HepG2 (cell line): Measurements from ENCODE around the gene SEMA3C. TPM values are rescaled to one million over a fixed set of nuclear protein-coding genes. Genes with fewer than 3 reads are reported as not detected.

Experiments used
- ATAC-seq: fragments of 200-7000 bp; cut with Tn5 transposase; 3 replicates; pipeline ENCODE4 v1.9.1; 2020; ENCODE audit warnings: mild to moderate bottlenecking, moderate library complexity
- BruUV-seq: library from RNA; stranded (reverse); fragments of 400-500 nt; replicated peaks from 2 replicates; lab custom pipeline; 2021; lab: Mats Ljungman, UMichigan
- CTCF ChIA-PET: fragments of 300-600 bp; formaldehyde crosslinking; extraction: SDS; loops from one replicate; lab custom pipeline; 2021; ENCODE audit warnings: low total read pairs, inconsistent platforms, low intra/inter-chr PET ratio; lab: Yijun Ruan, JAX
- POLR2A ChIA-PET: fragments of 350-600 bp; sonication (Branson Sonifier 250); formaldehyde crosslinking; loops from one replicate; lab custom pipeline; 2020; ENCODE audit warnings: antibody characterized with exemption, inconsistent platforms; lab: Yijun Ruan, JAX
- DNase-seq: peaks from one replicate; pipeline ENCODE4 v3.0.0-alpha.2; 2015; ENCODE audit warnings: low spot score
- FAIRE-seq: peaks from 3 replicates; lab custom pipeline; 2011; peaks lifted over from hg19 to GRCh38; lab: Jason Lieb, UNC
- H2AFZ ChIP-seq: one replicate; pipeline ENCODE4 v1.6.1; 2011; ENCODE audit warnings: low read length, inconsistent platforms
- H3K27ac ChIP-seq: fragments of 300-600 bp; 3 replicates; pipeline ENCODE4 v1.8.0; 2011; ENCODE audit warnings: mixed run types, mild to moderate bottlenecking, mixed read lengths, low read length, inconsistent platforms; ENCODE audit not compliant: insufficient read depth; ENCODE audit errors: extremely low read length
- H3K27me3 ChIP-seq, 2 experiments: fragments of 200-600 bp in 1 of 2; 2 replicates in 1 of 2; 3 replicates in 1 of 2; pipeline versions ENCODE4 v1.6.0 to v1.8.0; 2011; ENCODE audit warnings: low read length in 2 of 2, mild to moderate bottlenecking in 2 of 2, moderate library complexity in 2 of 2, inconsistent platforms in 1 of 2; ENCODE audit not compliant: insufficient read depth in 2 of 2, control insufficient read depth in 1 of 2
- H3K36me3 ChIP-seq, 2 experiments: fragments of 200-600 bp in 1 of 2; replicated peaks in 1 of 2; 2 replicates in 1 of 2; 3 replicates in 1 of 2; pipeline versions ENCODE4 v1.5.1 to v1.8.0; 2011; ENCODE audit warnings: low read length in 2 of 2, inconsistent platforms in 1 of 2; ENCODE audit not compliant: insufficient read depth in 2 of 2, control insufficient read depth in 1 of 2
- H3K4me1 ChIP-seq: 2 replicates; pipeline ENCODE4 v1.5.1; 2012; ENCODE audit warnings: low read length, inconsistent platforms; ENCODE audit not compliant: insufficient read depth
- H3K4me2 ChIP-seq: 2 replicates; pipeline ENCODE4 v1.6.0; 2011; ENCODE audit warnings: low read depth, low read length, inconsistent platforms
- H3K4me3 ChIP-seq, 3 experiments: fragments of 200-600 bp in 1 of 3; sonication (generic), shearing (Covaris generic) in 1 of 3; replicated peaks in 1 of 3; 2 replicates each; pipeline ENCODE4 v1.5.1; 2011 to 2016; ENCODE audit warnings: low read length in 3 of 3, inconsistent platforms in 2 of 3, low read depth in 2 of 3, mild to moderate bottlenecking in 2 of 3, control low read depth in 1 of 3, mixed read lengths in 1 of 3; ENCODE audit not compliant: insufficient read depth in 1 of 3
- H3K79me2 ChIP-seq: one replicate; pipeline ENCODE4 v1.6.1; 2011; ENCODE audit warnings: low read length, inconsistent platforms; ENCODE audit not compliant: insufficient read depth
- H3K9ac ChIP-seq: 2 replicates; pipeline ENCODE4 v1.6.0; 2011; ENCODE audit warnings: mild to moderate bottlenecking, low read depth, low read length, inconsistent platforms; ENCODE audit not compliant: insufficient read depth
- H3K9me3 ChIP-seq: 2 replicates; pipeline ENCODE4 v1.5.1; 2012; ENCODE audit warnings: mild to moderate bottlenecking, low read length
- H4K20me1 ChIP-seq: 2 replicates; pipeline ENCODE4 v1.6.0; 2011; ENCODE audit warnings: inconsistent platforms, mild to moderate bottlenecking, low read length, moderate library complexity; ENCODE audit not compliant: insufficient read depth
- BRF2 ChIP-seq: sonication (generic); formaldehyde crosslinking; IDR thresholded peaks from 2 replicates; pipeline ENCODE4 v1.8.1; 2022; ENCODE audit warnings: mild to moderate bottlenecking, missing genetic modification reagents
- GATAD2A ChIP-seq: IDR thresholded peaks from 2 replicates; pipeline ENCODE4 v1.6.1; 2016
- ISL2 ChIP-seq: sonication (generic); formaldehyde crosslinking; IDR thresholded peaks from 2 replicates; pipeline ENCODE4 v1.5.0; 2020; ENCODE audit warnings: missing genetic modification reagents
- NCOA1 ChIP-seq: sonication (generic); formaldehyde crosslinking; IDR thresholded peaks from 2 replicates; pipeline ENCODE4 v1.9.0; 2021; ENCODE audit warnings: missing genetic modification reagents
- TAF15 ChIP-seq: fragments of 200-400 bp; formaldehyde crosslinking; IDR thresholded peaks from one replicate; pipeline ENCODE4 v1.6.1; 2018; ENCODE audit warnings: mild to moderate bottlenecking, low read depth, low read length; ENCODE audit not compliant: poor library complexity, severe bottlenecking
- TMF1 ChIP-seq: sonication (generic); formaldehyde crosslinking; IDR thresholded peaks from 2 replicates; pipeline ENCODE4 v1.8.1; 2022; ENCODE audit warnings: low read depth, missing genetic modification reagents
- ZBTB7B ChIP-seq: sonication (generic); formaldehyde crosslinking; IDR thresholded peaks from 2 replicates; pipeline ENCODE4 v1.4.0; 2020; ENCODE audit warnings: missing genetic modification reagents
- ZEB1 ChIP-seq: IDR thresholded peaks from 2 replicates; pipeline ENCODE4 v1.6.1; 2012; ENCODE audit warnings: mild to moderate bottlenecking, low read depth, inconsistent platforms; ENCODE audit not compliant: insufficient replicate concordance
- ZFAT ChIP-seq: sonication (generic); formaldehyde crosslinking; conservative IDR thresholded peaks from 2 replicates; pipeline ENCODE4 v1.8.1; 2023; ENCODE audit warnings: missing genetic modification reagents, inconsistent platforms
- ZFP37 ChIP-seq: sonication (generic); formaldehyde crosslinking; IDR thresholded peaks from 2 replicates; pipeline ENCODE4 v1.4.0; 2020; ENCODE audit warnings: missing genetic modification reagents, borderline replicate concordance
- ZNF121 ChIP-seq: sonication (generic); formaldehyde crosslinking; IDR thresholded peaks from 2 replicates; pipeline ENCODE4 v1.5.0; 2020; ENCODE audit warnings: mild to moderate bottlenecking, missing genetic modification reagents
- ZNF24 ChIP-seq: fragments of 450-650 bp; IDR thresholded peaks from 2 replicates; pipeline ENCODE4 v1.6.1; 2017; ENCODE audit warnings: antibody characterized with exemption, mild to moderate bottlenecking
- WGBS: methylation state at CpG from one replicate; pipeline ENCODE4 v1.1.6; 2017; ENCODE audit warnings: low lambda C conversion rate; 5-methylcytosine and 5-hydroxymethylcytosine counted together
- in situ Hi-C: cut with HindIII; loops from 2 replicates; pipeline ENCODE4 v1.10.0; 2017; ENCODE audit warnings: low pct_unique_long_range_greater_than_20kb; ENCODE audit not compliant: extremely low pct_ligation_motif_present
- intact Hi-C: fragments of 100-400 bp; cut with micrococcal nuclease; formaldehyde crosslinking; loops from one replicate; pipeline ENCODE4 v1.10.0; 2022; ENCODE audit not compliant: unreplicated experiment
- polyA plus RNA-seq, 8 experiments: library from polyadenylated mRNA; depleted of rRNA in 3 of 8; stranded (reverse) in 7 of 8; unstranded in 1 of 8; fragments of >200 nt; fragmentation: Illumina TruSeq in 4 of 8; extraction: Trizol in 4 of 8; gene quantifications; 2 replicates each; pipeline versions ENCODE4 v1.2.1 to v1.2.3, GENCODE V29; 2011 to 2016; ENCODE audit warnings: low read depth in 4 of 8, missing spikeins in 1 of 8, mixed read lengths in 1 of 8; ENCODE audit not compliant: insufficient read depth in 1 of 8
- total RNA-seq, 5 experiments: library from RNA; depleted of rRNA; stranded (reverse); fragments of >200 nt; fragmentation: Illumina TruSeq; extraction: Trizol; gene quantifications; 2 replicates each; pipeline ENCODE4 v1.2.3, GENCODE V29; 2016; ENCODE audit warnings: low read depth in 1 of 5
- TF ChIP-seq, protein P1 (sequence below): sonication (generic); formaldehyde crosslinking; IDR thresholded peaks from 2 replicates; pipeline ENCODE4 v1.8.0; 2022; ENCODE audit warnings: missing genetic modification reagents, mild to moderate bottlenecking, borderline replicate concordance
- TF ChIP-seq, protein P2 (sequence below): sonication (generic); formaldehyde crosslinking; IDR thresholded peaks from 2 replicates; pipeline ENCODE4 v1.4.0; 2020; ENCODE audit warnings: mild to moderate bottlenecking, missing genetic modification reagents

The SEMA3C gene
- total and polyA plus RNA-seq, 2 of the 13 experiments (the other 11 are each of a cell fraction or from before 2014, with no cell fraction given): 0.05 to 0.13 TPM

GRCh38 chr7:80957226-80957777 is 38.5 kb upstream of the SEMA3C start:
- intact Hi-C loops: no loop called here
- no peak overlapping the region for H3K4me2 ChIP-seq
- BruUV-seq: no TSS peak
- H3K4me1 ChIP-seq: no peaks in the 10 kb centered on the region
- in situ Hi-C loops: no loop called here
- ChIA-PET CTCF (no interaction called here), POLR2A (no interaction called here)
- H4K20me1 ChIP-seq: no peaks in the 10 kb centered on the region
- H3K79me2 ChIP-seq: no peaks in the 10 kb centered on the region
- H3K9ac ChIP-seq: no peak overlapping the region
- ATAC-seq (no peak), DNase-seq (no peak), FAIRE-seq (no peak)
- TF ChIP-seq GATAD2A (CRISPR knock-in tag) (no peak), ISL2 (no peak), NCOA1 (CRISPR knock-in tag) (no peak), ZEB1 (no peak), BRF2 (no peak), ZBTB7B (no peak), ZNF24 (no peak), ZFAT (no peak), ZNF121 (CRISPR knock-in tag) (no peak), TAF15 (no peak), TMF1 (no peak), ZFP37 (CRISPR knock-in tag) (no peak)
- TF ChIP-seq, protein P1, sequence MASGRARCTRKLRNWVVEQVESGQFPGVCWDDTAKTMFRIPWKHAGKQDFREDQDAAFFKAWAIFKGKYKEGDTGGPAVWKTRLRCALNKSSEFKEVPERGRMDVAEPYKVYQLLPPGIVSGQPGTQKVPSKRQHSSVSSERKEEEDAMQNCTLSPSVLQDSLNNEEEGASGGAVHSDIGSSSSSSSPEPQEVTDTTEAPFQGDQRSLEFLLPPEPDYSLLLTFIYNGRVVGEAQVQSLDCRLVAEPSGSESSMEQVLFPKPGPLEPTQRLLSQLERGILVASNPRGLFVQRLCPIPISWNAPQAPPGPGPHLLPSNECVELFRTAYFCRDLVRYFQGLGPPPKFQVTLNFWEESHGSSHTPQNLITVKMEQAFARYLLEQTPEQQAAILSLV (CRISPR knock-in tag): no peak
- TF ChIP-seq, protein P2, sequence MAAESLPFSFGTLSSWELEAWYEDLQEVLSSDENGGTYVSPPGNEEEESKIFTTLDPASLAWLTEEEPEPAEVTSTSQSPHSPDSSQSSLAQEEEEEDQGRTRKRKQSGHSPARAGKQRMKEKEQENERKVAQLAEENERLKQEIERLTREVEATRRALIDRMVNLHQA (CRISPR knock-in tag): no peak
- WGBS: 17% methylated on average over 3 of the region's 3 CpGs
- no peak overlapping the region for H3K4me3 ChIP-seq
- no peak overlapping the region for H3K27ac ChIP-seq
- H3K9me3 ChIP-seq: no peaks in the 10 kb centered on the region
- H2AFZ ChIP-seq: no peak overlapping the region
- no peaks in the 10 kb centered on the region for H3K27me3 ChIP-seq
- no peaks in the 10 kb centered on the region for H3K36me3 ChIP-seq
